NT2/D1 (cell line): ENCODE measurements around the gene C11orf98.

Experiments
- YY1 ChIP-seq: IDR thresholded peaks from 2 replicates; pipeline ENCODE4 v1.6.1; 2011; ENCODE audit not compliant: insufficient read length, insufficient read depth
- ZNF274 ChIP-seq: IDR thresholded peaks from 2 replicates; pipeline ENCODE4 v1.6.1; 2011; ENCODE audit warnings: mild to moderate bottlenecking, low read depth, low read length

GRCh38 chr11:62622476-62623089 lies 42.4 kb downstream of the C11orf98 start:
- no peak for TF ChIP-seq ZNF274
- no peak for TF ChIP-seq YY1
